Endothelial cell of umbilical vein (primary cell): ENCODE data around the gene TAGLN. TPM values are rescaled to one million over a fixed set of nuclear protein-coding genes. Genes with fewer than 3 reads are reported as not detected.

Source experiments
- BruUV-seq: library from RNA; stranded (reverse); fragments of 400-500 nt; replicated peaks from 2 replicates; lab custom pipeline; 2021; lab: Mats Ljungman, UMichigan
- CTCF ChIA-PET: fragments of 300-600, 350-600 bp; sonication (Branson Sonifier 250); formaldehyde crosslinking; loops from one replicate; lab custom pipeline; 2021; ENCODE audit warnings: antibody characterized with exemption, inconsistent platforms; lab: Charles Lee
- POLR2A ChIA-PET: fragments of 300-600, 350-600 bp; sonication (Branson Sonifier 250); formaldehyde crosslinking; loops from one replicate; lab custom pipeline; 2021; ENCODE audit warnings: antibody characterized with exemption, inconsistent platforms; lab: Charles Lee
- DNase-seq: peaks from one replicate; pipeline ENCODE4 v3.0.0-alpha.2; 2011; ENCODE audit warnings: low read depth, low spot score
- FAIRE-seq: peaks from 2 replicates; lab custom pipeline; 2011; peaks lifted over from hg19 to GRCh38; lab: Jason Lieb, UNC
- H2AFZ ChIP-seq: 2 replicates; pipeline ENCODE4 v1.6.0; 2012; ENCODE audit warnings: low read depth, low read length, control low read depth, inconsistent platforms
- H3K27ac ChIP-seq: 2 replicates; pipeline ENCODE4 v1.5.1; 2011; ENCODE audit warnings: low read depth, mild to moderate bottlenecking, control low read depth, low read length, moderate library complexity; ENCODE audit not compliant: insufficient read depth
- H3K27me3 ChIP-seq, 2 experiments: 2 replicates each; pipeline versions ENCODE4 v1.6.0 to v1.6.1; 2011; ENCODE audit warnings: low read length in 2 of 2, mixed read lengths in 1 of 2; ENCODE audit not compliant: control insufficient read depth in 2 of 2, insufficient read depth in 2 of 2
- H3K36me3 ChIP-seq, 2 experiments: 2 replicates in 1 of 2; 3 replicates in 1 of 2; pipeline ENCODE4 v1.5.1; 2011; ENCODE audit warnings: low read length in 2 of 2, mild to moderate bottlenecking in 1 of 2, moderate library complexity in 1 of 2; ENCODE audit not compliant: control insufficient read depth in 2 of 2, insufficient read depth in 2 of 2; ENCODE audit errors: extremely low read depth in 1 of 2
- H3K4me1 ChIP-seq: 3 replicates; pipeline ENCODE4 v1.5.1; 2011; ENCODE audit warnings: mild to moderate bottlenecking, low read length; ENCODE audit not compliant: control insufficient read depth, insufficient read depth; ENCODE audit errors: extremely low read depth
- H3K4me2 ChIP-seq: 2 replicates; pipeline ENCODE4 v1.6.1; 2011; ENCODE audit warnings: low read length, control low read depth, mixed read lengths; ENCODE audit not compliant: insufficient read depth
- H3K4me3 ChIP-seq, 3 experiments: fragments of 200-600 bp in 1 of 3; sonication (generic), shearing (Covaris generic) in 1 of 3; replicated peaks in 1 of 3; 2 replicates each; pipeline ENCODE4 v1.5.1; 2011 to 2016; ENCODE audit warnings: control low read depth in 3 of 3, low read length in 3 of 3, mild to moderate bottlenecking in 2 of 3, inconsistent platforms in 1 of 3, low read depth in 1 of 3, moderate library complexity in 1 of 3; ENCODE audit not compliant: insufficient read depth in 1 of 3
- H3K79me2 ChIP-seq: 2 replicates; pipeline ENCODE4 v1.6.0; 2012; ENCODE audit warnings: low read length, inconsistent platforms; ENCODE audit not compliant: control insufficient read depth, insufficient read depth
- H3K9ac ChIP-seq: replicated peaks from 2 replicates; pipeline ENCODE3; 2011; ENCODE audit warnings: low read length, control low read depth; ENCODE audit not compliant: insufficient read depth; ENCODE audit errors: extremely low read depth
- H3K9me1 ChIP-seq: replicated peaks from 3 replicates; pipeline ENCODE4 v1.6.0; 2011; ENCODE audit warnings: mild to moderate bottlenecking, low read length; ENCODE audit not compliant: control insufficient read depth, insufficient read depth; ENCODE audit errors: extremely low read depth
- H3K9me3 ChIP-seq: replicated peaks from 2 replicates; pipeline ENCODE4 v1.5.1; 2012; ENCODE audit warnings: low read length, inconsistent platforms; ENCODE audit not compliant: control insufficient read depth, insufficient read depth
- H4K20me1 ChIP-seq: replicated peaks from 2 replicates; pipeline ENCODE3; 2011; ENCODE audit warnings: mild to moderate bottlenecking, low read length; ENCODE audit not compliant: control insufficient read depth, insufficient read depth; ENCODE audit errors: extremely low read depth
- CTCF ChIP-seq, 2 donors: IDR thresholded peaks; 1 replicate in 1 of 2; 2 replicates in 1 of 2; pipeline ENCODE4 v1.5.1; 2011; ENCODE audit warnings: low read length in 2 of 2, mild to moderate bottlenecking in 2 of 2, moderate library complexity in 2 of 2, control low read depth in 1 of 2, inconsistent platforms in 1 of 2, low read depth in 1 of 2; ENCODE audit not compliant: insufficient read depth in 1 of 2; ENCODE audit errors: extremely low read depth in 1 of 2
- EZH2 ChIP-seq: IDR thresholded peaks from 2 replicates; pipeline ENCODE4 v1.6.1; 2012; ENCODE audit warnings: borderline replicate concordance, low read depth, mild to moderate bottlenecking, moderate library complexity, low read length, inconsistent platforms; ENCODE audit not compliant: severe bottlenecking
- FOS ChIP-seq: IDR thresholded peaks from 2 replicates; pipeline ENCODE4 v1.6.1; 2011; ENCODE audit warnings: mild to moderate bottlenecking, low read length, moderate library complexity, borderline replicate concordance; ENCODE audit not compliant: insufficient read depth
- GATA2 ChIP-seq: IDR thresholded peaks from 2 replicates; pipeline ENCODE4 v1.7.0; 2011; ENCODE audit warnings: low read depth, mild to moderate bottlenecking, moderate library complexity, mixed read lengths, low read length; ENCODE audit not compliant: insufficient read length, insufficient read depth
- JUN ChIP-seq: IDR thresholded peaks from 2 replicates; pipeline ENCODE4 v1.6.1; 2011; ENCODE audit warnings: borderline replicate concordance, low read depth; ENCODE audit not compliant: insufficient read length, insufficient read depth
- MYC ChIP-seq: IDR thresholded peaks from one replicate; pipeline ENCODE4 v1.6.1; 2011; ENCODE audit warnings: mild to moderate bottlenecking, low read depth, low read length
- POLR2A ChIP-seq: IDR thresholded peaks from 2 replicates; pipeline ENCODE4 v1.6.1; 2012; ENCODE audit warnings: low read depth, mild to moderate bottlenecking, control low read depth, low read length
- POLR2AphosphoS5 ChIP-seq: IDR thresholded peaks from 2 replicates; pipeline ENCODE4 v1.6.1; 2012; ENCODE audit warnings: low read depth, mild to moderate bottlenecking, control low read depth, low read length, moderate library complexity; ENCODE audit not compliant: insufficient read depth
- dilution Hi-C: fragments of 300-500 bp; cut with MboI; formaldehyde crosslinking; loops from one replicate; pipeline ENCODE4 v1.15.0; 2019; ENCODE audit warnings: low sequenced_read_pairs; ENCODE audit not compliant: extremely low pct_ligation_motif_present
- intact Hi-C: fragments of 100-400 bp; cut with micrococcal nuclease; formaldehyde crosslinking; loops from one replicate; pipeline ENCODE4 v1.10.0; 2022
- polyA plus RNA-seq, 4 experiments: library from polyadenylated mRNA; depleted of rRNA in 3 of 4; stranded (reverse) in 3 of 4; unstranded in 1 of 4; fragments of >200 nt; gene quantifications; 2 replicates each; pipeline versions ENCODE4 v1.2.1 to v1.2.3, GENCODE V29; 2011 to 2012; ENCODE audit warnings: missing spikeins in 1 of 4
- total RNA-seq: library from RNA; stranded (reverse); gene quantifications from 2 replicates; pipeline ENCODE4 v1.2.3, GENCODE V29; 2021
- TF ChIP-seq, protein P1 (sequence below): IDR thresholded peaks from 2 replicates; pipeline ENCODE4 v1.6.1; 2011; ENCODE audit not compliant: insufficient read depth, insufficient read length

The TAGLN gene
- total and polyA plus RNA-seq, 2 donors (not counting 3 experiments of a cell fraction or from before 2014, with no cell fraction given), result 20.8 to 113 TPM

DNA sequence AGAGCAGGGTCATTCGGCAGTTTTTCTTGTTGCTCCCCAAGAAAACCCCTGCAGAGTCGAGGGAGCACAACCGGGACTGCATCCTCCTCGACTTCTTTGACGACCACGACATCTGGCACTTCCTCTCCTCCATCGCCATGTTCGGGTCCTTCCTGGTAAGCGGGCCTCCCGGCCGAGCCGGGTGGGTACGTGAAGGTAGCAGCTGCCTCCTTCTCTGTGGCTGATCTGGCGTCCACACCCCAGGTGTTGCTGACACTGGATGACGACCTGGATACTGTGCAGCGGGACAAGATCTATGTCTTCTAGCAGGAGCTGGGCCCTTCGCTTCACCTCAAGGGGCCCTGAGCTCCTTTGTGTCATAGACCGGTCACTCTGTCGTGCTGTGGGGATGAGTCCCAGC lies 3.4 kb upstream of the TAGLN start:
- DNase-seq, result no peak
- dilution Hi-C loops, result no loop called here
- TF ChIP-seq JUN (no peak), EZH2 (no peak), MYC (no peak), POLR2A (no peak), CTCF (IDR thresholded peaks at IDR 0.05; ENCODE audit: extremely low read depth in 1 of 2, insufficient read depth in 1 of 2, low read depth in 1 of 2, low read length in 2 of 2) (no peak), GATA2 (no peak), FOS (no peak), POLR2AphosphoS5 (no peak)
- TF ChIP-seq, protein P1, sequence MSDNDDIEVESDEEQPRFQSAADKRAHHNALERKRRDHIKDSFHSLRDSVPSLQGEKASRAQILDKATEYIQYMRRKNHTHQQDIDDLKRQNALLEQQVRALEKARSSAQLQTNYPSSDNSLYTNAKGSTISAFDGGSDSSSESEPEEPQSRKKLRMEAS, result no peak
- intact Hi-C loops, result no loop called here
- H3K9ac ChIP-seq, result no peak overlapping the region
- no peaks in the 10 kb centered on the region for H4K20me1 ChIP-seq
- H3K4me2 ChIP-seq, result no peak overlapping the region
- BruUV-seq, result no TSS peak
- no peaks in the 10 kb centered on the region for H3K9me3 ChIP-seq
- H3K4me1 ChIP-seq, result peaks cover 9% of the 10 kb centered on the region
- CTCF ChIA-PET, result interaction anchor here (1.1 kb wide), 1 partner anchor 31 kb away, joined by 3 read pairs; no protein-coding TSS in a partner anchor
- no peak overlapping the region for H2AFZ ChIP-seq
- no peaks in the 10 kb centered on the region for H3K9me1 ChIP-seq
- POLR2A ChIA-PET, result no interaction called here
- H3K4me3 ChIP-seq, result no peak overlapping the region
- H3K36me3 ChIP-seq, result peaks cover 0 to 9% of the 10 kb centered on the region in 2 experiments
- no peaks in the 10 kb centered on the region for H3K79me2 ChIP-seq
- no peak overlapping the region for H3K27ac ChIP-seq
- H3K27me3 ChIP-seq, result no peaks in the 10 kb centered on the region
- FAIRE-seq, result no peak
